ENCODE measurements around the gene SUSD2. TPM values are rescaled to one million over a fixed set of nuclear protein-coding genes. Genes with fewer than 3 reads are reported as not detected.
"Not testable (repeated sequence)": the region's sequence is repeated elsewhere in the genome, so short reads cannot be mapped to it uniquely, and the experiment has no call there.

SUSD2 gene
- polyA plus RNA-seq, 3 donors from 2014 or later = 0.07 to 0.14 TPM; not detected in 1

GRCh38 chr22:24232725-24233124, 51.4 kb downstream of the SUSD2 start:
- DNase-seq = no peak
- no peak overlapping the region for H3K4me3 Mint-ChIP-seq
- H3K9me3 Mint-ChIP-seq = no peaks in the 10 kb centered on the region
- no peaks in the 10 kb centered on the region for H3K36me3 Mint-ChIP-seq
- no peak overlapping the region for H3K27ac Mint-ChIP-seq
- H3K4me1 Mint-ChIP-seq = peaks cover 0 to 1% of the 10 kb centered on the region in 2 donors
- H3K27me3 Mint-ChIP-seq (ENCODE audit: low read depth in 3 of 3) = no peaks in the 10 kb centered on the region

GRCh38 chr22:24233235-24233634, 51.9 kb downstream of the SUSD2 start:
- Mint-ChIP-seq H3K27me3 (ENCODE audit: low read depth in 3 of 3) (peaks cover 0 to under 1% (median 0%) of the 10 kb centered on the region in 3 donors), H3K9me3 (no peaks in the 10 kb centered on the region), H3K4me3 (no peak overlapping the region), H3K4me1 (peaks cover 0 to 1% of the 10 kb centered on the region in 2 donors), H3K36me3 (no peaks in the 10 kb centered on the region), H3K27ac (no peak overlapping the region)
- no peak for DNase-seq

- Mint-ChIP-seq H3K27ac (no peak overlapping the region), H3K4me1 (peaks cover 0 to 1% of the 10 kb centered on the region in 2 donors), H3K27me3 (ENCODE audit: low read depth in 3 of 3) (peaks cover 0 to 2% (median 0%) of the 10 kb centered on the region in 3 donors), H3K9me3 (no peaks in the 10 kb centered on the region), H3K36me3 (no peaks in the 10 kb centered on the region), H3K4me3 (no peak overlapping the region)
- DNase-seq = no peak
Observed at GRCh38 chr22:24233816-24234215, 52.5 kb downstream of the SUSD2 start.

- Mint-ChIP-seq H3K27ac (no peak overlapping the region), H3K27me3 (ENCODE audit: low read depth in 3 of 3) (peaks cover 0 to 2% (median 0%) of the 10 kb centered on the region in 3 donors), H3K36me3 (no peaks in the 10 kb centered on the region), H3K4me3 (no peak overlapping the region), H3K4me1 (peaks cover 0 to 1% of the 10 kb centered on the region in 2 donors), H3K9me3 (no peaks in the 10 kb centered on the region)
- DNase-seq = no peak
Observed at GRCh38 chr22:24235315-24235714, 54.0 kb downstream of the SUSD2 start.

GRCh38 chr22:24236656-24237055, 55.4 kb downstream of the SUSD2 start:
- Mint-ChIP-seq H3K4me3 (no peak overlapping the region), H3K36me3 (no peaks in the 10 kb centered on the region), H3K27ac (no peak overlapping the region), H3K27me3 (ENCODE audit: low read depth in 3 of 3) (peaks cover 0 to 2% (median 0%) of the 10 kb centered on the region in 3 donors), H3K9me3 (no peaks in the 10 kb centered on the region), H3K4me1 (peaks cover 0 to 4% of the 10 kb centered on the region in 2 donors)
- no peak for DNase-seq

- not testable (repeated sequence) for H3K9me3 Mint-ChIP-seq; H3K4me3 Mint-ChIP-seq; H3K27me3 Mint-ChIP-seq (ENCODE audit: low read depth in 3 of 3); DNase-seq; H3K27ac Mint-ChIP-seq; H3K36me3 Mint-ChIP-seq
- peaks cover 13 to 16% of the 10 kb centered on the region in 2 donors for H3K4me1 Mint-ChIP-seq
Observed at GRCh38 chr22:24238101-24238694, 56.9 kb downstream of the SUSD2 start.

Other genes starting within 250 kb of the SUSD2 start
- gene GSTT2B, start 220.3 kb upstream of the SUSD2 start, polyA plus RNA-seq = not detected
- 1 to 10 TPM in 1 of 3 donors, under 1 TPM in 1, not detected in 1; 0.72 to 2.9 TPM for gene DDTL, start 214.6 kb upstream of the SUSD2 start, polyA plus RNA-seq
- gene DDT, start 207.0 kb upstream of the SUSD2 start, polyA plus RNA-seq = 100 to 1,000 TPM in 2 of 3 donors, 10 to 100 TPM in 1; 78.8 to 168 (median 105) TPM
- gene GSTT2, start 201.4 kb upstream of the SUSD2 start, polyA plus RNA-seq = not detected
- gene GSTT4, start 176.0 kb upstream of the SUSD2 start, polyA plus RNA-seq = not detected
- gene CABIN1, start 170.2 kb upstream of the SUSD2 start, polyA plus RNA-seq = 10 to 100 TPM in 1 of 3 donors, 1 to 10 TPM in 2; 1.5 to 15.0 (median 3.4) TPM
- not detected for gene GGT5, start 63.6 kb downstream of the SUSD2 start, polyA plus RNA-seq
- gene SPECC1L, start 89.3 kb downstream of the SUSD2 start, polyA plus RNA-seq = 10 to 100 TPM in 1 of 3 donors, 1 to 10 TPM in 2; 3.0 to 17.6 (median 5.3) TPM
- gene ADORA2A, start 246.1 kb downstream of the SUSD2 start, polyA plus RNA-seq = 1 to 10 TPM; 4.6 to 6.8 (median 5.3) TPM